LHCN-M2 (cell line): ENCODE data around the gene APOB. TPM values are rescaled to one million over a fixed set of nuclear protein-coding genes. Genes with fewer than 3 reads are reported as not detected.

ENCODE experiments used
- DNase-seq: peaks from one replicate; pipeline ENCODE4 v3.0.0-alpha.2; 2012; ENCODE audit warnings: low read depth
- total RNA-seq: library from RNA; depleted of rRNA; stranded (reverse); fragments of >200 nt; gene quantifications from 2 replicates; pipeline ENCODE4 v1.2.3, GENCODE V29; 2014

The APOB gene
- total RNA-seq, 1 experiment from 2014 or later = not detected

GRCh38 chr2:21005700-21006422 is 38.0 kb downstream of the APOB start:
- no peak for DNase-seq

DNA sequence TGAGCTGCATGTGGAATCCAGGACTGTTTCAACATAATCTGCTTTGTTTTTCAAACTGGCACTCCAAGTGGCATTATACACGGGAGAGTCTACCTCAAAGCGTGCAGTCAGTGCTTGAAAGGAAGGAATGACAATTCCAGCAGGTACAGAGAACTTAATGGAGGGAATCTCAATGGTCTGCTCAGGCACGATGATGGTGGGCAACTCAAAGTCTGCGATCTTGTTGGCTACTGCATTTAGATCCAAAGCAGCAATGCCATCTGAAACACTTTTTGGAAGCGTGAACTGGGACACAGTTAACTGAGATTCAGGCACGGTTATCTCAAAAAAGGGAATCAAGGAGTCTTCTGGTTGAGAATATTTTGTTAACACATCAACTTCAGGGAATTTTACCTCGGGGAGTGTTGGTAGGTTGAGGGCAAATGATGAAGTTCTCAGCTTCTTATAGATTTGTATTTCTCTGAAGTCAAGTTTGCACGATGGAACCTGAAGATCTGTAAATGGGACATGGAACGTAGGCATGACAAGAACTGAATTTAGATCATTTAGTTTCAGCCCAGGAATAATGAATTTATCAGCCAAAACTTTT is 38.7 kb downstream of the APOB start:
- DNase-seq = no peak

- no peak for DNase-seq
Observed at GRCh38 chr2:21004181-21004572, 39.7 kb downstream of the APOB start.

- no peak for DNase-seq
Observed at GRCh38 chr2:21003572-21004180, 40.2 kb downstream of the APOB start.

DNA sequence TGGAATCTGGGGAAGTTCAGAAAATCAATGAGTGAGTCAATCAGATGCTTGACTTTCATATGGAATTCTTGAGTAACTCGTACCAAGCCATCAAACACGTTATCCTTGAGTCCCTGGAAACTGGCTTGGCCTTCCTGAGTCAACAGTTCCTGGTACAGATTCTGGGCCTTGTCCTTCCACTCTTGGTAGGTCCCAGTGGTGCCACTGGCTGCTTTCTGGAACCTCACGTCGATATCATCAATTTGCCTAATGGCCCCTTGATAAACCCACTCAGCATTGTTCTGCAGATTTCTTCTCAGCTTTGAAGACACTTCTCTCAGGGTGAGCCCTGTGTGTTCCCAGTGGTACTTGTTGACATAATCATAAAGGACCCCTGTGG is 41.1 kb downstream of the APOB start:
- DNase-seq = no peak

DNA sequence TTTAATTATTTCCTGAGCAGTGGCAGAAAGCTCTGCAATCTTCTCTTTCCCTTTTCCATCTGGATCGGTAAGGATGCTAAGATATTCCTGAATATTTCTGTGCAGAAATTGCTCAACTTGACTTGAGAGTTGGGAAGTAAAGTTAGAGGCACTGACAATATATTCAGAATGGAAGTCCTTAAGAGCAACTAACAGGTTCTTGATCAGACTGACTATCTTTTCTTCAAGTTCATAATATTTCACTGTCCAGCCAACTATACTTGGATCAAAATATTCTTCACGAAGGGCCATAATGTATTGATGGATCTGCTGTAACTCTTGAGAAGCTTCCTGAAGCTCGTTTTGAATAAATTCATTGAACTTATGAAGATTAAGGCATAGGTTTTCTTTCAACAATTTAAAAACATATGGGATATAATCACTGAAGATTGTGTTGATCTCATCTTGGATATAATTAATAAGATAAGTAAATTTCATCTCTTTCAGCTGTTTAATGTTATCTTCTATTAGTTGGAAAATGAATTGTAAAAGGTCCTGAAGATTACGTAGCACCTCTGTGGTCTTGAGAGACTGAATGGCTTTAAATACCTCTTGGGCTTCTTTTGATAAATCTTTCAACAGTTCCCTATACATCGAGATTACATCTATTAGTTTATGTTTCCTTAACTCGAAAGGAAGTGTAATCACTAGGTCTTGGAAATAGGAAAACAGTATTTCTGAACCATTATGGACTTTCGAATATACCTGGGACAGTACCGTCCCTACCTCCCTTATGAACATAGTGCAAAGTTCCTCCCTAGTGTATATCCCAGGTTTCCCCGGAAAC is 41.7 kb downstream of the APOB start:
- no peak for DNase-seq

DNA sequence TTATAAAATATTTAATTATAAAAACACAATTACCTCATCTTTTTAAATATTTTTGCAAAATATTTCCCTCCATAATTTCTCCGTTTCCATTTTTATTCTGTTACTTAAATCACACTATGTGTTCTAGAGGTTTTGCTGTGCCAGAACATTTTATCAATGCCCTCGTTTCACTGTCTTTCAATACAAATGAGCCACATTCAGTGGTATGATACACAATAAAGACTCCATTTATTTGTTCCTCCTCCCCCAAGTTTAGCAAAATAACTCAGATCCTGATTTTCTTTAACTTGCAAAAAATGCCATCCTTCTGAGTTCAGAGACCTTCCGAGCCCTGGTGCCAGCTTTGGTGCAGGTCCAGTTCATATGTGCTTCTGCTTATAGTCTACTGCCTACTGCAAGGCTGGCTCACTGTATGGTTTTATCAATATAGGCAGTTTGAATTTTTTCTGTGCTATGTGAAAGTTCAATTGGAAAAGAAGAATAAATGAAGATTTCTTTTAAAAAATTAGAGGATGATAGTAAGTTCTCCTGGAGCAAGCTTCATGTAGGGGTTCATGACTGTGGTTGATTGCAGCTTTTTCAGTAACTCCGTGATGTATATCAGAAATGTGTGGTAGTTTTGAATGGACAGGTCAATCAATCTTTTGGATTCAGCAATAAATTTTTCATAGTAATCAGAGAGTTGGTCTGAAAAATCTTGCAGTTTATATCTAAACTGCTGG is 42.5 kb downstream of the APOB start:
- DNase-seq = no peak

- DNase-seq = no peak
Observed at GRCh38 chr2:20999906-21000645, 43.8 kb downstream of the APOB start.

DNA sequence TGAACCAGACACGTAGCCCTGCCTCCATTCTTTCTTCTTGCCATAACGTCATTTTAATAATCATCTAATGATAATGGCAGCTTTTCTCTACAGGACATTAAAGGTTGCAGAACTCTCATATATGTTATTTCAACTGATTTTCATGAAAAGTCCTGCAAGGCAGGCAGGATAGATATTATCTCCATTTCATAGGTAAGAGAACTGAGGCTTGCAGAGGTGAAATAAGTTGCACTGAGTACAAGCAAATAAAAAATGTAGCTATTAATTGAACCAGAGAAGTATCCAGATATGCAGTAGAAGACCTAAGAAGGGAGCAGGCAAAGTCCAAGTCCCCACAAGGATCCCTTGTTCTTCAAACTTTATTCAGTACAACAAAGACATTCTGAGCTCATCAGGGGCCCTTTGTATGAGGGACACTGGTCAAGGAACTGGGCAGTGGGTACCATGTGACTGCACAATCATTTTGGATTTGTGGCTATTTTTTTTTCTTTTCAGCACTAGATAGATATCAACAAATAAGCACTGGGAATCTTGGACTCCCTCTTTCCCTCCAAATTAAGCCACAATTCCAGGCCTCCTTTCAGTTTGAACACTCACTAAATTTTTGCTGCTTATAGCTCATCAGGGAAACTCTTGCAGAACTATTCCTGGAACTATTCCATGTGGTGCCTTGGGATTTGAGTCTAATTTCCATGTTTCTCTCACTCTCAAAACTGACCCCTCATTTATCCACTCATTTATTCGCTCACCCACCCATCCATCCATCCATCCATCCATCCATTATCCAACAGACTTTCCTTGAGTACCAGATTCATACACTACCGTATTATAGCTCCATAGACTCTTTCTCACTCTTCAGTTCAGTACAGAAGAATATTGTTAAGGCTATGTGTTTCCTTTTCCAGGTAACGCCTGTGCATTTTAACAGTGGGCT is 44.6 kb downstream of the APOB start:
- DNase-seq = no peak

DNA sequence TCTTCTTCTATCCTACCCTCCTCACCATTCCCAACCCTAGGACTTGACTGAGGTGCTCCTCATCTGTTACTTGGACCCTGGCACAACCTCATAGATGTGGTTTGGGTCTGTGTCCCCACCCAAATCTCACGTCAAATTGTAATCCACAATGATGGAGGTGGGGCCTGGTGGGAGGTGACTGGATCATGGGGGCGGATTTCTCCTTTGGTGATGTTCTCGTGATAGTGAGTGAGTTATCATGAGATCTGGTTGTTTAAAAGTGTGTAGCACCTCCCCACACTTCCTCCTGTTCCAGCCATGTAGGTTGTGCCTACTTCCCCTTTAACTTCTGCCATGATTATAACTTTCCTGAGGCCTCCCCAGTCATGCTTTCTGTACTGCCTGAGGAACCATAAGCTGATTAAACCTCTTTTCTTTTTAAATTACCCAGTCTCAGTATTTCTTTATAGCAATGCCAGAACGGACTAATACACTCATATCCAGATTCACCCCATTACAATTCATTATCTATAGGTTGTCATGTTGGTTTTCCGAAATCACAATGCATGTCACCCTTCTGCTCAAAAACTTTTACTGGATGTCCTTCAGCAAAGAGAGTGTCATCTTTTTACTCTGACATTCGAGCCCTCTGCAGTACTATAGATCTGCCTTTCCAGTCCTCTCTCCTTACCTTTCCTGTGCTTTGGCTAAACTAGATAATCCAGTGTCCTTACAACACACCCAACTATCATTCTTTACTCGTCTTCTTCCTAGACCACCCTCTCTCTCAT is 45.7 kb downstream of the APOB start:
- DNase-seq = no peak

DNA sequence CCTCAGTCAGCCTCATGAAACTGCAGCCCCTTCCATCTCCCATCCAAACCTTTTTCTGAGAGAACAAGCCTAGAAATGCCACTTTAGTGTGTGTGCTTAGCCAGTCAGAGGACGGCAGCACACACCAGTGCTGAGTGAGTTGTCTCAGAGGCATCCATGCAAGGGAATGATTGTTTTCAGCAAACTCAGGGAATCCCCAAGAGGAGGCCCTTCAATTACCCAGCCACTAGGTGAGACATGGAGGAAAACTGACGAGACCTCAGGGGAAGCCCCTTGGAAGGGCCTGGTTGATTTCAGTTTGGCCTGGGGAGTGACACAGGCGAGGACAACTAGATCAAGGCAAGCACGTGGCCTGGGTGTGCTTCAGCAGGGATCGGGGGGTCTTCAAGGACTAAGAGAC is 49.7 kb downstream of the APOB start:
- DNase-seq = no peak

DNA sequence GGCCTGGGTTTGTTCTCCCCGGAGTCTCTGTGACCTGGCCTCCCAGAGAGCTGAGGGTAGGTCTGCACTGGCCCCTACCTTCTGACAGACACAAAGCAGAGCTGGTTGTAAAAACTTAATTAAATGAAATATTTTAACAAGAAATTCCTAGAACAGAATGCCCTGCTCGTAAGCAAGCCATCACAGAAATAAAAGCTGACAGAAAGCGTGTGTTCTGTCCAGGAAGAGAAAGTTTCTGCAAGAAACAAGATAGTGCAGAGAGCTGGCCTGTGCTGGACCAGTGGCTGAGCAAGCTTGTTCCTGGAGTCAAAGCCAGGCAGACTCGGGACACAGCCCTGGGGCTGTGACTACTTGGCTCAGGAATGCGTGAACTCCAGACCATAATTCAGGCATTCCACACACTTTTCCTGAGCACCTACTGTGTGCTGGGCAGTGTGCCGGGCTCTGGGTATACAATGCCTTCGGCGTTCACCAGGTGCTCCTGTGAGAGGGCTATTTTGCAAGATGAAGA is 51.6 kb downstream of the APOB start:
- no peak for DNase-seq

GRCh38 chr2:20990442-20991430 is 53.1 kb downstream of the APOB start:
- DNase-seq = no peak

DNA sequence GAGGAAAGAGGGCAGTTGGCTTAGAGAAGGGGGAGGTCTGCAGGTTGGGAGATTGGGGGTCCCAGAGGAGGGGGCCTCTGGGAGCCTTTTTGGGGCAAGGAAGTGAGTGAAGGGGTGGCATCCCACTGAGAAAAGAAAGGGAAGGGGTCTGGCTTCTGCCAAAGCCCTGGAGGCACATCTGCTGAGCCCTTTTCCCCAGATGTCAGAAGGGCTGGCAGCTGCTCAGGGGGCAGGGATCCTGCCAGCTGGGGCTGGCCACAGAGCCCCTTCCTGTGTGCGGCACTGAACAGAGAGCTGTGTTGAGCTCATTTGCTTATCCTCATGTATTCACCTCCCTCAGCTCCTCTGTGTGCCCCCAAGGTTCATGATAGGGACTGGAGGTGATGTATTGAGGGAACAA is 54.5 kb downstream of the APOB start:
- DNase-seq = no peak

- DNase-seq = no peak
Observed at GRCh38 chr2:20988905-20989304, 55.0 kb downstream of the APOB start.

- DNase-seq = no peak
Observed at GRCh38 chr2:20986024-20986939, 57.6 kb downstream of the APOB start.
